ENCODE measurements around the gene U2AF1L4.

U2AF1L4 gene

DNA sequence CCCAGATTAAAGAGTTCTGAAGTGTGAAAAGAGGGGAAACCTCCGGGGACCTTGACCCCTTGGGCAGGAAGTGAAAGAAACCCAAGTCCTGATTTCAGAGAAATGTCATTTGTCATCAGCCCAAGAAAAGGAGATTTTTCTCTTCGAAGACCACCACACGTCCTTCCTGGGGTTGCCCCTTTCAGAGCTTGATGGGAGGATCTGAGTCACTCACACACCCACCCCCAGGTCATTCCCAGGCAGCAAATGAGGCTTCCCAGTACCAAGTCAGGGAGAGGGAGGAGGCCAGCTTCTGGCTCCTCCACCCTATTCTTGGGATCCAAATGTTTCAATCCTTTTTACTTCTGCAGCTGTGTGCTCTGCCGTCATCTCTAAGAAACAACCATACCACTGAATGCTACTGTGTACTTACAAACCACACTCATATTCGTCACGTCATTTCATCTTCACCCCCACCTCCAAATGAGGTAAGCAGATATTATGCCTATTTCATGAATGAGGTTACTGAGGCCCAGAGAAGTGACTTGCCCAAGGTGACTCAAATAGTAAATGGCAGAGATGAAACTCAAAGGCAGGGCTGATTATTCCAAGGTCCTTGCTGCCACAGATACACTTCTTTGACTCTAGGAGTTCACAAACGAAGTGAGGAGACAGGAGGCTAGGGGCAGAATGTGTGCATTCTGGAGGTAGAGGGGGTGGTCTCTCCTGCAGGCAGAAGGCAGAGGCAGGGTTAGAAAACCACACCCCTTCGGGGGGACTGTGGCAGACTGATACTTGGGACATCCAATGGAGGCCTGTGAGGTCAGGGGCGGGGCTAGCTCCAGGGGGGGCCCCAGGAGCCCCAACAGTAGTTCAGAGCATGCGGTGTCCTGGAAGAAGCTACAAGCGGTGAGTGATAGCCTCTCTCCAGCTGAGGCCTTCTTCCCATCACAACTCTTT is 32.4 kb downstream of the U2AF1L4 start:
- DNase-seq (ENCODE audit: low read depth): peak; percentile 47

DNA sequence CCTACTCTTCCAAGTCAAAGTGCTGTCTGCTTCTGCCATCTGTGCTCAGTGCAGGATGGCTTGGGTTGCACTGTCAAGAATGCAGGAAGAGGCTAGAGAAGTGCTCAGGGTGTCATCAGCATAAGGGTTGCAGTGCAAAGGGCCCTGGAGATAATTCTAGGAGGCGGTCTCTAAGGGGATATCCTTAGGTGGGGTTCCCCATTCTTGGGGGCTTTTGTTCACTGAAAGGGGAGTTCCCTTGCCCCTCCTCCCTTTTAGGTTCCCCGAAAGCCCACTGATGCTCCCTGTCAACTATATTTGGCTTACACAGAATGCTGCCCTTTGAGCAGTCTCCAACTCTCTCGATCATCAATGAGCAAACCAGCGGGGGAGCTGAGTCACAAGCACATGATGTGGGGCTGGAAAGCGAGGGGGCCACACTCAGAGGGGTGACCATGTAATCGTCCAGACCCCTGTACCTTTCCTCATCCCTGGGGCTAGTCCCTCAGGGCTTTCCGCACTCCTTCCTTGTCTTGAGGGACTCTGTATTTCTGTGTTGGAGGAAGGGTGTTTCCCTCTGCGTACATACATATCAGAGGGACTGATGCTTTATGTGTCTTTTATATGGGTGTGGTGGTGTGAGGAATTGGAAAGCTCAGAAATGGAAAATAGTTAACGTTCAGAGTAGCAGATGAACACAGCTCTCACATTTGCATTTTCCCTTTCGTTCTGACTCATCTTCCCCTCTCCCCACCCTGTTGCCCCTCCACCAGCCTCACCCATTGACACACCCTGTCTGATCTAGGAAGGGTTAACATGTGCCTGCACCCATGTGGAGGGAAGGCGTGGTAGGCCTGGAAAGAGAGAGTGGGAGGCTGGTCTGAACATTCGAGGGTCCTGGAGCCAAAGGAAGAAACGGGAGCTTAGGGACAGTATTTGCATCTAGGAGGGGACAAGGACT is 34.2 kb downstream of the U2AF1L4 start:
- DNase-seq (ENCODE audit: low read depth): no peak

GRCh38 chr19:35708391-35708790 is 36.8 kb downstream of the U2AF1L4 start:
- no peak for DNase-seq (ENCODE audit: low read depth)

DNA sequence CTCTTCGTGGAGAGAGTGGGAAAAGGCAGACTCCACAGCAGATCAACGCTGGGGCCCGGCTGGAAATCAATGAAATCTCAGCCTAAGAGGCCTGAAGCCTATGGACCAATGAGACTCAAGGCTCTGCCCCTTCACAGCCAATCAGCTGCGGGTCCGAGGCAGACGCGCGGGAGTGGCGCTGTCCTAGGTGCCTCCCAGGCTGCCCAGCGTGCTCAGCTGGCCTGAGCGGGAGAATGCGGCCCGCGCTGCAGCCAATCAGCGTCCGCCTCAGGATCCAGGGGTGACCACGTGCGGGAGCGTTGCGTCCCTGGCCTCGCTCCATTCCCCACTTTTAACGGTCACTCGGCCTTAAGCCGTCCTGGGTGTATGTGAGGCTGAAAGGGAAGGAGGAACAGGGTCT is 41.0 kb downstream of the U2AF1L4 start, which contains the start of gene ZBTB32:
Gene ZBTB32, plus strand, starts transcription at position 341 of the 400 bp plus-strand sequence. CDS start 10,069 bp downstream, outside the sequence.
- no peak for DNase-seq (ENCODE audit: low read depth)

- no peak for DNase-seq (ENCODE audit: low read depth)
Measured at GRCh38 chr19:35703343-35703742, 41.9 kb downstream of the U2AF1L4 start.

- peak; percentile 75 for DNase-seq (ENCODE audit: low read depth)
Measured at GRCh38 chr19:35702223-35703012, 42.8 kb downstream of the U2AF1L4 start.

DNA sequence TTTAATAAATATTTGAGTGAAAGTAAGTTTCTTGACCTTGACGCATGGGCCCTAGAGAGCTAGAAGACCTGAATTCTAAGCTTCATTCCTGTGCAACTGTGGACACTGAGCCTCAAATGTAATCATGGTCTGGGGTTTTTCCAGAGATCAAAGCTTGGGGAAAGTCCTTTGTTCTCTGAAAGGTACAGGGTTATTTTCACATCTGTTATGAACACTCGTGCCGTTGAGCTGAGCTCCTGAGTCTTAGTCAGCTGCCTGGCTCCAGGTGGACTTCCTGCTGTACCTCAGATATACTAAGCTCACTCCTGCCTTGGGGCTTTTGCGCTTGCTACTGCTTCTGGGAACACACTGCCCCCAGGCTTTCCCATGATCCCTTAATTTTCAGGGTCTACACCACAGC is 48.4 kb downstream of the U2AF1L4 start:
- no peak for DNase-seq (ENCODE audit: low read depth)

DNA sequence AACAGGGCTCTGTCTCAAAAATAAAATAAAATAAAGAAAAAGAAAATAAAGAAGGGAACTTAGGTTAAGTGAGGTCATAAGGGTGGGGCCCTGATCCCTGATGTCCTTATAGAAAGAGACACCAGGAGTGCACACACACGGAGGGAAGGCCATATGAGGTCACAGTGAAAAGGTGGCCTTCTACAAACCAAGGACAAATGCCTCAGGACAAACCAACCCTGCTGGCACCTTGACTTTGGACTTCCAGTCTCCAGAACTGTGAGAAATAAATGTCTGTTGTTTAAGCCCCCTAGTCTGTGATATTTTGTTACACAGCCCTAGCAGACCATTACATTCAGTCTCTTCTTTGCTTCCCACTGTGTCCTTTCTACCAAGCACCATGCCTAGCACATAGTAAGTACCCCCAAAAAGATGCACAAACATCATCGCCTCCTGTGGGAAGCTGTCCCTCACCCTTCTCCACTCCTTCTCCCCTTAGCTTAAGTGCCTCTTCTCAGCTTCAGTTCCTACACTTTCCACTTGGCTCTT is 49.3 kb downstream of the U2AF1L4 start:
- no peak for DNase-seq (ENCODE audit: low read depth)

- peak; percentile 63 for DNase-seq (ENCODE audit: low read depth)
Measured at GRCh38 chr19:35693835-35694599, 51.2 kb downstream of the U2AF1L4 start.

- DNase-seq (ENCODE audit: low read depth): no peak
Measured at GRCh38 chr19:35693422-35693821, 51.8 kb downstream of the U2AF1L4 start.

Data from stimulated activated CD8-positive, alpha-beta memory T cell treated with anti-CD3 and anti-CD28 coated beads, Interleukin-15, amount 100 ng/mL, for 24 hours (primary cell).